Activated T-cell treated with anti-CD3 and anti-CD28 coated beads for 1 hour (primary cell): ENCODE results near the gene FLAD1.

ENCODE experiments used
- DNase-seq: peaks from one replicate; pipeline ENCODE4 v3.0.0-alpha.2; 2020; ENCODE audit warnings: low read depth

The FLAD1 gene

DNA sequence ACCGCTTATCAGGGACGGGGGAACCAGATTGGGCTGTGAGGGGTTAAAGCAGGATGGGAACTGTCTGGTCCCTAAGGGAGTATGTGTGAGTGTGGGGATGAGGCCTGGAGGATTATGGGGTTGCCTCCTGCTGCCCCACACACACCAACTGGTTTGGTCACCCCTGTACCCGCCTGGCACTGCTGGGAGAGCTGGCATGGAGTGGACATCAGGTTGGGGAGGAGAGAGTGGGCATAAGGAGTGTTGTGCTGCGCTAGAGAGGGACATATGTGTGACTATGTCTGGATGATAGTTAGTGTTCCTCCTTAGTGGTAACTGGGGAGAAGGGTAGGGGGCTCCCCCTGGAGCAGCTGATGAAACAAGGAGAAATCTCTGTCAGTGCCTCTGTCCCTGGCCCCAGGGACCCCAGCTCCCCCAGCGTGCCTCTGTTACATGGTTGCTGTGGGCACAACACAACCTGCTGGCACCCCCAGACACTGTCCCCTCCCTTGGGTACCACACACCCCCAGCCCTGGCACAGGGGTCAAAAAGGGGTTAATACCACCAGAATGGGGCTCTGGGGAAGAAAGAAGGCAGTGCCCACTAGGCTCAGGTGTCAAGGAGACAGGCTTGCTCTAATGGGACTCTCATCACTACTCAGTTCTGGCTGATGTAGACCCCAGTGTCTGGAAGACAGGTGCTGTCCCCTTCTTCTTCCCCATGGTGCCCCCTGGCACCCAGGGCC is 21.4 kb downstream of the FLAD1 start:
- DNase-seq: no peak

DNA sequence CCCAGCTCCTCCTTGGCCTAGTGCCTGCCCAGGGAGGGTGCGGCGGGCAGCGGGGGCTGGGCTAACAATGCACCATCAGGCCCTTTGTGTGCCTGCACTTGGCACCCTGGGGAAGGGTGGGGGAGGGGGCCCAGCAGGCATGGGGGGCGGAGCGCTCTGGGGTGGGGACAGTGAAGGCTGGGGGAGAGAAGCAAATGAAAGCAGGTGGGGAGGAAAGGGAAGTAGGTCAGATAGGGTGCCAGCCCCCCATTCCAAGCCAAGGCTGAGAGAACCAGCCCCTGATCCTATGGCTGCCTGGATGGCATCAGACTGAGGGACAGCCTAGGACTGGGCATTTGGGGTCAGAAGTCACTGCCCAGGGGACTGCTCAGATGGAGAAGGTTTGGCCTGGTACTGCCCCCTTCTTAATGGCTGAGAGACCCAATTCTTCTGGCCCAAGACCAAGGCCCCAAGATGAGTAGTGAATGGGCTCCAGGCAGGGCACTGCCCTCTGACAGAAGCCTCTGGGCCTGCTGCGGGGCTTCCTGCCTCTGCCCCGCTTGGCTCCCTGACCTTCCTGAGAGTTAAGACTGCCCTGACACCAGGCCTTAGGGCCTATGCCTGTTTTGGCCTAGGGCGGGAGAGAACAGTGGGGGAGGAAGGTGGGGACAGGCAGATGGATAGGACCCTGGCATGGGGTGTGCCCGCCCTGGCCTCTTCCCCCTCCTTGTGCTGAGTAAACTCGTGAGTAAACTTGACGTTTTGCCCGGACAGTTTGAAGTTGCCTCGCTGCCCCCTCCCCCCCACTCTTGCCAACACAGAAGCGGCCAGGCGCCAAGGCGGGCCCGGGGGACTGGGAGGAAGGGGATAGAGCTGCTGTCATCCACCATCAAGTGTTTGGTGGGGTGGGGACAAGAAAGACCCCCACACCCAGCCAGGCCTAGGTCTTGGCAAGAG is 22.2 kb downstream of the FLAD1 start:
- DNase-seq: no peak

DNA sequence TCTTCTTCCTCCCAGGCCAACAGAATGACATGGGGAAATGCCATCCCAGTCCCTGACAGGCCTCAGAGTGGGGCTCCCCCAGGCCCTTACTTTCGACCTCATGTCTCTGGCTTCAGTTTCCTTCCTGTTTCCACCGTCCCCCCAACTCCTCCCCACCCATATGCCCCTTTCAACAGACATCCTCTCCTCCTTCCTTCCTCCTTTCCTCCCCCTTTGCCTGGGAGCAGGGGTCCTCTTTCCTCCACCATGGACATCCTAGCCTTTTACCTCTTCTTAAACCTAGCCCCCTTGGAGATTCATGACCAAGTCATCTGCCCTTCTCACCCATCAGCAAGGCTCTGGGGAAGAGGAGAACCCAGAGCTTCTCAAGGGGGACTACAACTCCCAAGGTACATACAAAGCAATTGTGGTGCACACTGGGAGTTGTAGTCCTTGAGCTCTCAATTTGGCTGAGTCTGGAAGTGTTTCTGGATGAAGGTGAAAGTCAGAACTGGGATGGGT is 23.5 kb downstream of the FLAD1 start:
- DNase-seq: no peak

DNA sequence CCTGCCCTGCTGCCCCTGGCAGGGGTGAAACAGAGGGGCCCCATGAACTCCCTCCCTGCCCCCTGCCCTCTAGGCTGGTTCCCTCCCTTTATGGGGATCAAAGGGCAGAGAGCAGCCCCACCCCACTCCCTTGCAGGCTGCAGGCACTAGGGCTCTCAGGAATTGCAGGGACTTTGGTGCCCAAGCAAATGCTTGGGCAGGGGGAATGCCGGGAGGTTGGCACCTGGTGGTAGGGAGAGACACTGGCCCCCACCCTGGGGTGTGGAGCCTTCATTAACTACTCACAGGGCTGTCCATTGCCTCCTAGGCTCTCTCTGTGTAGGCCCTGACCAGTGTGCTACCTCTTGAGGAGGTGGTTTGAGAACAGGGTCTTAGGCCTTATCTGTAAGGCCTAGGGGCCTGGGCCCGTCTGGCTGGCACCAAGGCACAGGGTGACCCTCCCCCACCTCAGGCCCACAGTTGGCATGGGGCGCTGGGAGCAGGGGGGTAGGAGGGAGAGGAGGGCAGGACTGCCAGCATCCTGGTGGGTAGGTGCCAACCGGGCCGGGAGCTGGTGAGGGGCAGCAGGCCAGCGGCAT is 24.2 kb downstream of the FLAD1 start:
- DNase-seq: no peak

DNA sequence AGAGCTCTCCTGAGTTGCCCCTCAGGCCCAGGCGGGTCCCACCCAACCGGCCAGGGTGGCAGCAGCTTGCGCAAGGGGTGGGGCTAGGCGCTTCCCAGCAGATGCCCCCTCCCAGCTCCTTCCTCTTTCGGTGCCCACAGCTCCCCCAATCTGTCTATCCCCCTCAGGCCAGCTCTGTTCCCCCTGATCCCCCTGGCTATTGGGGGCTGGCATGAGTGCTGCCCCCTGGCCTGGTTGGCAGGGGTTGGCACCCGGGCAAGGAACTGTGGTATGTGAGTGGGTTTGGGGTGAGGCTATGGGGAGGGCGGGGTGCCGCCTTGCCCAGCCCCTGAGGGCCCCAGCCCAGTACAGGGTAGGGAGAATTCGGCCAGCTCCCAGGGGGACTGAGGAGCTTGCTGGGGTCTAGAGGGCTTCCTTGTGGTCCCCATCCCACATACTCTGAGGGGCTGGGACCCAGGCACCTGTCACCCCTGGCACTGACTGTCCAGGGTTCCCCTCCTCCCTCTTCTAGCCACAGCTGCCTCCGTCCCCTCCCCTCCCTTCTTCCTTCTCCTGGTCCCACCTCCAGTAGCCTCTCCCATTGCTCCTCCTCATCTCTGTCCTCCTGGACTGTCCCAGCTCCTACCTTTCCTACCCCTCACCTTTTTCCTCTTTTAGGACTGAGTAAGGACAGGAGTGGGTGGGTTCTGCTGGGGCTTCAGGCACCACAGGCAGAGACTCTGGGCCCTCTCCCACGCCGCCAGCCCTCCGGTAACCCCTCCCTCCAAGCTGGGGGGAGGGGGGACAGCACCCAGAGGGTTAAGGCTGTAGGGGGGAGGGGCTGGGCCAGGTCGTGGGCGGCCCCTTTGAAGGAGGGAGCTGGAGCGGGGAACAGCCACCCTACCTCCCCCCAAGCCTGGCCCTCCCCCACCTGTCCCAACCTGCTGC is 25.1 kb downstream of the FLAD1 start:
- no peak for DNase-seq

DNA sequence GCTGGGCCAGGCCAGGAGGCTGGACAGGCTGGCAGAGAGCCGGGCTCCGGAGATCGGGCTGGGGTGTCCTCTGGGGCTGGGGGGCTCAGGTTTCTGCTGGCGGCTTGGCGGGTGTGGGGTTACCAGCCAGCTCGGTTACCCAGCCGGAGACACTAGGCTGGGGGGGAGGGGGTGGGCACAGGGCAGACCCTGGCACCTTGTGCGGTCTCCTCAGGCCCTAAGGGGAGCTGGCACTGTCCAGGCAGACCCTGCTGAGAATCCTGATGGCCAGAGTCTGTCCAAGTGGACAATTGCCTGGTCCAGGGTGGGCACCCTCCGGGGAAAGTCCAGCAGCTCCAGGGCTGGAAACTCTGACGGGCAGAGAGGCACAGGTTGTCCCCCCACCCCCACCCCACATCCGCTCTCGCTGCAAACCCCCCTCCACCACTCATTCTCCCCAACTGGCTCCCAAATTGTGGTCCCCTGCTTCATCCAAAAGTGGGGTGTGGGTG is 26.1 kb downstream of the FLAD1 start:
- no peak for DNase-seq

DNA sequence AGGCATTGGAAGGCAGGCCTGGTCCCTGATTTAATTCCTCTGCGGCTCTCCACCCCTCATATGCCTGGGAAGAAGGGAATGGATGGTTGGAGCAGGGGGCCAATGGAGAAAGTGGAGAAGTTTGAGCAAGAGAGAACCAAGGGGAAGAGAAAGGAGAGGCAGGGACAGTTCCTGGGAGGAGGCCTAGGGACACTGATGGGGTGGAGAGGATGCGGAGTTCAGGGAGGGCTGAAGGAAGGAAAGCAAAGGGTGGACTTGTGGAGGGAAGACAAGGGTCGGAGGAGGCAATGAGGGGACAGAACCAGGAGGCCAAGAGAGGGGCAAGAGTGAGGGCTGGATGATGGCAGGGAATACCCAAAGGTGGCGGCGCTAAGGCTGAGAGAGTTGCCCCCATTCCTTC is 26.6 kb downstream of the FLAD1 start:
- no peak for DNase-seq

DNA sequence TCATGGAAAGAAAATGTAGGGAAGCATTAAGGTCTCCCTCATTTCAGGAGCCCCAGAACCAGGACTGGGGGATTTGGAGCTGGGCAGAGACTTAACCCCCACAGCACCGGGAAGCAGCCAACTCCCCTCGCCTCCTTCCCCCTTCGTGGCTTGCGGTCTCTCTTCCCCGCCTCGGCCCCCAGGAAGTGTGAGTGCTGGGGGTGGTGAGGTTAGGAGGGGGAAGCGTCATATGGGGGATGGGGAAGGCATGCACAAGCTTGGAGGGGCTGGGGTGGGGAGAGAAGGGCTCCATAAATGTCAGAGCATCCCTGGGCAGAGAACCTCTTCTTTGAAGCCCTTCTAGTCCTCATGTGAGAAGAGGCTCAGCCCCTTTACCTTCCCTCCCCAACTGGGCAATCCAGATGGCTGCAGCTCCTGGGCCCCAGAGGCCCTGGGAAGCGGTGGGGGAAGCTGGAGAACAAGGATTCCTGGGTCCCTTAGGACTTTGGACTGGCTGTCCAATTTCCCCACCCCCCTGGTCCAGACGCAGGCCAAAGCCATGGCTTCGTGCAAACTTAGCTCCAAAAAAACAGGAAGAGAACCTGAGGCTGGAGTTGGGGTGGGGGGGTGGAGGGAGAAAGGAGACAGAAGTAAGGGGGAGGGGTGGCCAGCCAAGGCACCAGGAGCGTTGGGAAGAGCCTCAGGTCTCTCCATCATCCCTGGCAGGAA is 27.2 kb downstream of the FLAD1 start:
- DNase-seq: no peak

DNA sequence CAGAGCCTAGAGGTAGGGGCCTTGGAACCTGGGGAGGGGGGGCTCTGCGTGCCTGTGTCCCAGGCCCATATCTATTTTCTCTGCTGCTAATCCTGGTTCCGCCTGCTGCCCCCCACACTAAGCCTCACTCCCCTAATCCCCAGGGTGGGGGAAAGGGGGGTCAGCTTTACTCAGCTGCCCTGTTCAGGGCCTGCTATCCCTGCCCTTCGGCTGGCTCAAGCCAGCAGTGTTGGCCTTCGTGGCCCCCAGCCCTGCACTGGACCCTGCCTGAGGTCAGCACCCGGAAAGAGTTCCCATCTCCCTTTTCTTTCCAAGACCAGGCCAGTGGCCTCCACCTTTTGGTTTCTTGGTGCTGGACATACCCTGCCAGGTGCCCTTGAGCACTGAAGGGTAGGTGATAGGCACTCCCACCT is 27.9 kb downstream of the FLAD1 start:
- no peak for DNase-seq

DNA sequence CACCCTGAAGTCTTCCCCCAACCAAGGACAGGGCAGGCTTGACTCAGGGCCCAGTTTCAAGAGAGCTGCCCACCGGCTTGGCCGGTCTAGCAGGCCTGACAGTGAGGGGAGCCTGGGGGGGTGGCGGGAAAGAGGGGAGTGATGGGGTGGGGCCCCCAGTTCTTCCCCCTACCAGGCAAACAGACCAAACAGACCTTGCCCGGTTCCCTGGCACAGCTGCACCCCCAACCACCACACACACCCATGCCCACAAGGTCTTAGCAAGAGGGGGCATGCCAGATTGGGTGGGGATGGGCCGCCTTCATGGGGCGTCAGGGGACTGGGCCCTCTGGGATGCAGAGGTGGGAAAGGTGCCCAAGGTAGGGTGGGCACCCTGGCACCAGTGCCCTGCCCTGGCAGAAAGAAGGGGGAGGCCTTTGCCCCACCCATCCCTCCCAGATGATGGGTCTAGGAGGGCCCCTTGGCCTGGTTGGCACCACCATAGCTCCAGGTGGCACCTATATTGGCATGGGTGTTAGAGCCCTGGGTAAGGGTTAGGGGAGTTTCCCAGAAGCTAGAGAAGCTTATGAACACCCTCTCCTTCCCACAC is 28.4 kb downstream of the FLAD1 start:
- no peak for DNase-seq

DNA sequence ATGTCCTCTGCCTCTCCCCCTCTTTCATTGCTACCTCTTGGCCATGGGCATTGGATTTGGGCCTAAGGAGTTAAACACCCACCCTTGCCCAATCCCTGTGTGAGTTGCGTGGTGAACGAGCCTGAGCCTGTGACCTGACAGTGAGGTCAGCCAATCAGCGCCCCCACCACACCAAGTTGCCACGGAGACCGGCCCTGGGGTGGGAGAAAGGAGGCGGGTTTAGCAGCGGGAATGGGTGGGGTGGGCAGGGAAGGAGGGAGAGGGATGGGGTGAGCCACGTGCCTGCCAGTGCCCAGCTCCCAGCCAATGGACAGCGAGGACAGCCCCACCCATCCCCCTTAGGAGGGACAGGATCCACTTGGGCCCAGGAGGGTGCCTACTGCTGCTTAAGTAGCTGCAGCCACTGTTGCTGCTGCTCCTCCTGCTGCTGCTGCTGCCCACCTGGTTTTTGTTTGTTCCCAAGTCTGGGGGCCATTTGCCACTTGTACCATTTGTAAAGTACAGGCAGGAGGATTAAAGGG is 28.9 kb downstream of the FLAD1 start:
- no peak for DNase-seq

DNA sequence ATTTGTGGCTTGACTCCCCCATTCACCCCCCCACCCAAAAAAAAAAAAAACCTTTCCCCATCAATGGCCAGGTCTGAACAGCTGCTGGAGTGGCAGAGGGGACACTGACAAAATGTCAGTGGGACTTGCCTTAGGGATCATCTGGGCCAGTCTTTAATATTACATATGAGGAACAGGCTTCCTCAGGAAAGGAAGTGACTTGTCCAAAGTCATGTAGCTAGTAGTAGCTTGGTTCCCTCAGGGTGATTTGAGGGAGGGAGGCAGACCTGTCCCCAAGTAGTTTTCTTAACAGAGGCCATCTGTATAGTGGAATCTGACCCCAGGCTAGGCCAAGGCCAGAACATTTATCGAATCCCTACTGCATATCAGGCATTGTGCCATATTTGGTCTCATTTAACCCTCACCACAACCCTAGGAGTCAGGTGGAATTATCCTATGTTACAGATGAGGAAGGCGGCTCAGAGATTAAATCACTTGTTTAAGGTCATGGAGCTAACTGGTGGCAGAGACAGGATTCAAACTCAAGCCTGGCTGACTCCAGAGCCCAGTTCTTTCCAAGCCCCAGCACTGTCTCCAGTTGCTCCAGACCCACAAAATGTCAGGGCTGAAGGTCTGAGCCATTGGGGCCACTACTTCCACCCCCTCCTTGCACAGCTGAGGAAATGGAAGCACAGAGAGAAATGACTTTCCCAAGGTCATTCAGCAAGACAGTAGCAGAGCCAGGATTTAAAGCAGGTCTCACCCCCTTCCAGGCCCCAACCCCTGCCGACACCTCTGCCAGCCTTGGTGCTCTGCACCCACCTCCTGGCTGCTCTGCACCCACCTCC is 29.8 kb downstream of the FLAD1 start:
- DNase-seq: no peak

DNA sequence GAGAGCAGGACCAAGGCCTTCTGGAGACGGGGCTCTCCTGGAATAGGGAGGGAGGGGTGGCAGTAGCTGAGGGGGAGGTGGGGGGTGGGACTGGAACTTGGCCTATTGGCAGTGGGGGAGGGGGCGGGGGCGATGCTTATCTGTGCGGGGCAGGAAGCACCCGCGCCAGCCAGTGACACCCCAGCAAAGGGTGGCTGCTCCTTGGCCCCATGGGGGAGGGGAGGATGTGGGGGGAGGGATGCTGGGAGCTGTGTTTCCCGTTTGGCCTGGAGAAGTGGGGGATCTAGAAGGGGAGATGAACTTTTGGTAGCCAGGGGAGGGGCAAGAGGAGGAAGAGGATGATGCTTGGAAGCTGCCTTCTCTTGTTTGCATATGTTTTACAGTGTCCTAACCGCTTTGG is 30.5 kb downstream of the FLAD1 start:
- peak; percentile 48 for DNase-seq

DNA sequence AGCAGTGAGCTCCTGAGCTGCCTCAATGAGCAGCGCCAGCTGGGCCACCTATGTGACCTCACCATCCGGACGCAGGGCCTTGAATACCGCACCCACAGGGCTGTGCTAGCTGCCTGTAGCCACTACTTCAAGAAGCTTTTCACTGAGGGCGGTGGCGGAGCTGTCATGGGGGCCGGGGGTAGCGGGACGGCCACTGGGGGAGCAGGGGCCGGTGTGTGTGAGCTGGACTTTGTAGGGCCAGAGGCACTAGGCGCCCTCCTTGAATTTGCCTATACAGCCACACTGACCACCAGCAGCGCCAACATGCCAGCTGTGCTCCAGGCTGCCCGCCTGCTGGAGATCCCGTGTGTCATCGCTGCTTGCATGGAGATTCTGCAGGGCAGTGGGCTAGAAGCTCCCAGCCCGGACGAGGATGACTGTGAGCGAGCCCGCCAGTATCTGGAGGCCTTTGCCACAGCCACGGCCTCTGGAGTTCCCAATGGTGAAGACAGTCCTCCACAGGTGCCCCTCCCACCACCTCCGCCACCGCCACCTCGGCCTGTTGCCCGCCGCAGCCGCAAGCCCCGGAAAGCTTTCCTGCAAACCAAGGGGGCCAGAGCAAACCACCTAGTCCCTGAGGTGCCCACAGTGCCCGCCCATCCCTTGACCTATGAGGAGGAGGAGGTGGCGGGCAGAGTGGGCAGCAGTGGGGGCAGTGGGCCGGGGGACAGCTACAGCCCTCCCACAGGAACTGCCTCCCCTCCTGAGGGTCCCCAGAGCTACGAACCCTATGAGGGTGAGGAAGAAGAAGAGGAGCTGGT is 31.8 kb downstream of the FLAD1 start:
- DNase-seq: no peak

DNA sequence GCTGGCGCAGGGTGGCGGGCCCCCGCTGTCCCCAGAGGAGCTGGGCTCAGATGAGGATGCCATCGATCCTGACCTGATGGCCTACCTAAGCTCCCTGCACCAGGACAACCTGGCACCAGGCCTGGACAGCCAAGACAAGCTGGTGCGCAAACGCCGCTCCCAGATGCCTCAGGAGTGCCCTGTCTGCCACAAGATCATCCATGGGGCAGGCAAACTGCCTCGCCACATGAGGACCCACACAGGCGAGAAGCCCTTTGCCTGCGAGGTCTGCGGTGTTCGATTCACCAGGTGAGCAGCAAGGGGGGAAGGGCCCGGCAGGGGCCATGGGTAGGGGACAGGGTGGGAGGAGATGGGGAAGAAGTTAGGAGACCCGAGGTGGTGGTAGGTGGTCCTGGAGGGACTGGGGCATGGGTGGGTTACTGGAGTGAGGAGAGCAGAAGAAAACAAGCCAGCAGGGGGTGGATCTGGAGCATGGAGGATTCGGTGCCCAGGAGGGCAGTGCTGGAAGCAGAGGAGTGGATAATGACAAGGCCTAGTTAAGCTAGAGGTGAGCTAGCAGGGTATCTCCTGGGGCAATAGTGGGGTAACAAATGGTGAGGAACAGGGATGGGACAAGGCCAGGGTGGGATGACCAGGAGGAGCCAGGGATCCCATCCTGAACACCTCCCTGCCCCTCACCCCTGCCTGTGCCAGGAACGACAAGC is 32.5 kb downstream of the FLAD1 start:
- no peak for DNase-seq

DNA sequence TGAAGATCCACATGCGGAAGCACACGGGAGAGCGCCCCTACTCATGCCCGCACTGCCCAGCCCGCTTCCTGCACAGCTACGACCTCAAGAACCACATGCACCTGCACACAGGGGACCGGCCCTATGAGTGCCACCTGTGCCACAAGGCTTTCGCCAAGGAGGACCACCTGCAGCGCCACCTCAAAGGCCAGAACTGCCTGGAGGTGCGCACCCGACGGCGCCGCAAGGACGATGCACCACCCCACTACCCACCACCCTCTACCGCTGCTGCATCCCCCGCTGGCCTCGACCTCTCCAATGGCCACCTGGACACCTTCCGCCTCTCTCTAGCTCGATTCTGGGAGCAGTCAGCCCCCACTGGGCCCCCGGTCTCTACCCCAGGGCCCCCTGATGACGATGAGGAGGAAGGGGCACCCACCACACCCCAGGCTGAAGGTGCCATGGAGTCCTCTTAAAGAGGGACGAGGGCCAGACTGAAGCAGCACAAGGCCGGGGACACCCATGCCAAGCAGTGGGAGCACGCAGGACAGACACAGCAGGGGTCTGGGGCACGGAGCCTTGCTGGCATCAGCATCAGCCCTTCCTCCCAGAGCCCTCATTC is 33.2 kb downstream of the FLAD1 start:
- DNase-seq: no peak
